Gastroesophageal sphincter (tissue), 4 donors: ENCODE data around the gene HDAC4. TPM values are rescaled to one million over a fixed set of nuclear protein-coding genes. Genes with fewer than 3 reads are reported as not detected.

Source experiments
- ATAC-seq: fragments of 150-250 bp; one replicate; pipeline ENCODE4 v1.9.1; 2016; ENCODE audit warnings: mild to moderate bottlenecking, moderate library complexity
- H3K27ac ChIP-seq, 4 donors: fragments of 200-600 bp; sonication (generic) in 3 of 4; 1 replicate in 3 of 4; 2 replicates in 1 of 4; pipeline ENCODE4 v1.5.1; 2016 to 2019
- H3K27me3 ChIP-seq: fragments of 200-600 bp; sonication (generic); one replicate; pipeline ENCODE4 v1.5.1; 2019
- H3K36me3 ChIP-seq, 2 donors: fragments of 200-600 bp; sonication (generic); one replicate each; pipeline ENCODE4 v1.5.1; 2019; ENCODE audit warnings: control low read depth in 1 of 2
- H3K4me1 ChIP-seq, 3 donors: fragments of 200-600 bp; sonication (generic); 1 replicate in 2 of 3; 2 replicates in 1 of 3; pipeline ENCODE4 v1.5.1; 2016 to 2019; ENCODE audit warnings: control low read depth in 2 of 3
- H3K4me3 ChIP-seq, 2 donors: fragments of 200-600 bp; sonication (generic); one replicate each; pipeline ENCODE4 v1.5.1; 2019; ENCODE audit warnings: mild to moderate bottlenecking in 1 of 2, moderate library complexity in 1 of 2
- H3K9me3 ChIP-seq, 3 donors: fragments of 200-600 bp; sonication (generic); one replicate each; pipeline ENCODE4 v1.5.1; 2017 to 2019; ENCODE audit warnings: control low read depth in 2 of 3
- EP300 ChIP-seq: sonication (generic); formaldehyde crosslinking; IDR thresholded peaks from one replicate; pipeline ENCODE4 v1.6.1; 2017; ENCODE audit warnings: antibody characterized with exemption, mild to moderate bottlenecking
- POLR2A ChIP-seq, 2 donors: fragments of 450-650 bp; IDR thresholded peaks; one replicate each; pipeline ENCODE4 v1.6.1; 2017; ENCODE audit warnings: antibody characterized with exemption in 2 of 2, mild to moderate bottlenecking in 2 of 2, moderate library complexity in 1 of 2
- POLR2AphosphoS5 ChIP-seq: sonication (generic); formaldehyde crosslinking; IDR thresholded peaks from one replicate; pipeline ENCODE4 v1.6.1; 2017; ENCODE audit warnings: antibody characterized with exemption
- WGBS, 2 donors: methylation state at CpG; one replicate each; pipeline ENCODE4 v1.1.5; 2018; ENCODE audit warnings: low coverage in 1 of 2; 5-methylcytosine and 5-hydroxymethylcytosine counted together
- total RNA-seq, 4 donors: library from RNA; depleted of rRNA; stranded (reverse); fragments of >200 nt; gene quantifications; one replicate each; pipeline ENCODE4 v1.1.0, GENCODE V29; 2016
- TF ChIP-seq, protein P1 (sequence below), 4 experiments: fragments of 200-600 bp in 2 of 4; fragments of 450-650 bp in 2 of 4; sonication (generic) in 1 of 4; IDR thresholded peaks; one replicate each; pipeline ENCODE4 v1.5.1; 2017 to 2019; ENCODE audit warnings: antibody characterized with exemption in 4 of 4, mild to moderate bottlenecking in 2 of 4, moderate library complexity in 2 of 4

The HDAC4 gene
- total RNA-seq, 4 donors from 2014 or later = 41.3 to 104 (median 85.8) TPM

DNA sequence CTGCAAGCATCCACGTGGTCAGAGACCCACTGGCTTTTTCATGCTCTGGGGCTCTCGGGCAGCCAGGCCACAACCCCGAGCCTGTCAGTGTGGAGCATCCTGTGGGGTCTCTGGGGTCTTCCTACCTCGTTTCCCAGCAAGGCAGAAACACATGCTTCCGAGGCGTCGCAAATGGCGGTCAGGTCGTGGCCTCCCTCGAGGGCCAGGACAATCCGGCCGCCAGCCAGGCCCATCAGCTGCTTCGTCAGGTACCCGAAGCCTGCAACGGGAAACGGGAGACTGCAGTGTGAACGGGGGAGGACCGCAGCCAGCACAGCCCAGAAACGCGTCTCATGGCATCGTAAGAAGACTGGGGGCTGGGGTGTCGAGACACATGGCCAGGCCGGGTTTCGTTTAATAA lies 334.2 kb downstream of the HDAC4 start:
- peaks cover 0 to 90% of the 10 kb centered on the region in 2 donors for H3K36me3 ChIP-seq
- no peak for ATAC-seq
- 95% methylated on average over 11 of the region's 24 CpGs; no CpG with 5 or more reads in 1 of the 2 donors for WGBS, 2 donors
- no peak overlapping the region for H3K27ac ChIP-seq
- H3K4me1 ChIP-seq = no peaks in the 10 kb centered on the region
- no peak for TF ChIP-seq POLR2AphosphoS5
- TF ChIP-seq, protein P1, sequence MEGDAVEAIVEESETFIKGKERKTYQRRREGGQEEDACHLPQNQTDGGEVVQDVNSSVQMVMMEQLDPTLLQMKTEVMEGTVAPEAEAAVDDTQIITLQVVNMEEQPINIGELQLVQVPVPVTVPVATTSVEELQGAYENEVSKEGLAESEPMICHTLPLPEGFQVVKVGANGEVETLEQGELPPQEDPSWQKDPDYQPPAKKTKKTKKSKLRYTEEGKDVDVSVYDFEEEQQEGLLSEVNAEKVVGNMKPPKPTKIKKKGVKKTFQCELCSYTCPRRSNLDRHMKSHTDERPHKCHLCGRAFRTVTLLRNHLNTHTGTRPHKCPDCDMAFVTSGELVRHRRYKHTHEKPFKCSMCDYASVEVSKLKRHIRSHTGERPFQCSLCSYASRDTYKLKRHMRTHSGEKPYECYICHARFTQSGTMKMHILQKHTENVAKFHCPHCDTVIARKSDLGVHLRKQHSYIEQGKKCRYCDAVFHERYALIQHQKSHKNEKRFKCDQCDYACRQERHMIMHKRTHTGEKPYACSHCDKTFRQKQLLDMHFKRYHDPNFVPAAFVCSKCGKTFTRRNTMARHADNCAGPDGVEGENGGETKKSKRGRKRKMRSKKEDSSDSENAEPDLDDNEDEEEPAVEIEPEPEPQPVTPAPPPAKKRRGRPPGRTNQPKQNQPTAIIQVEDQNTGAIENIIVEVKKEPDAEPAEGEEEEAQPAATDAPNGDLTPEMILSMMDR (IDR thresholded peaks at IDR 0.05) = no peak
- no peak for TF ChIP-seq EP300
- TF ChIP-seq POLR2A (IDR thresholded peaks at IDR 0.05) = no peak
- H3K9me3 ChIP-seq = no peaks in the 10 kb centered on the region
- H3K4me3 ChIP-seq = no peak overlapping the region
- no peaks in the 10 kb centered on the region for H3K27me3 ChIP-seq

GRCh38 chr2:239065962-239066361 lies 334.9 kb downstream of the HDAC4 start:
- 86% methylated on average over 7 of the region's 11 CpGs; no CpG with 5 or more reads in 1 of the 2 donors for WGBS, 2 donors
- Histone ChIP-seq H3K4me3 (no peak overlapping the region), H3K27me3 (no peaks in the 10 kb centered on the region), H3K36me3 (peaks cover 0 to 90% of the 10 kb centered on the region in 2 donors), H3K9me3 (no peaks in the 10 kb centered on the region), H3K4me1 (no peaks in the 10 kb centered on the region), H3K27ac (no peak overlapping the region)
- no peak for TF ChIP-seq POLR2A (IDR thresholded peaks at IDR 0.05)
- TF ChIP-seq EP300 = no peak
- TF ChIP-seq, protein P1 (IDR thresholded peaks at IDR 0.05) = no peak
- no peak for TF ChIP-seq POLR2AphosphoS5
- no peak for ATAC-seq

DNA sequence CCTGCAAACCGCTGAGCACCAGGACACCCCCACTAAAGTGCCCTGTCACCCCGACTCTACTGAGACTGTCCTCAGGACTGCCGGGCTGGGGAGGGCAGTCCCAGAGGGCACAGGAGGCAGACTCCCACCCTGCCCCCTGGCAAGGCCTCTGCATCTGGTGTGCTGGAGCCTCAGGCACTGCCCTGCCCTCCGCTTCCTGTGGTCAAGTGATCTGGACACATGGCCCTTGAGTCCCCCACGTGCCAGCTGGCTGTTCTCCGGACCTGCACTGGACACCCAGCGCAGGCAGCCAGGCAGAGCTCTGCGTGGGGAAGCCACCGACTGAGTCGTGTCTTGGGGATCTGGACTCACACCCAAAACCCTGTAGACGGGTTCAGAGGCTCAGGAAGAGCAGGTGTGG lies 335.3 kb downstream of the HDAC4 start:
- Histone ChIP-seq H3K27ac (no peak overlapping the region), H3K4me3 (no peak overlapping the region), H3K36me3 (peaks cover 0 to 90% of the 10 kb centered on the region in 2 donors), H3K27me3 (no peaks in the 10 kb centered on the region), H3K9me3 (no peaks in the 10 kb centered on the region), H3K4me1 (no peaks in the 10 kb centered on the region)
- ATAC-seq = no peak
- WGBS, 2 donors = no CpG with 5 or more reads among the region's 11 CpGs
- TF ChIP-seq, protein P1 (IDR thresholded peaks at IDR 0.05) = no peak
- TF ChIP-seq POLR2A (IDR thresholded peaks at IDR 0.05) (no peak), POLR2AphosphoS5 (no peak)

- no peak overlapping the region for H3K4me3 ChIP-seq
- peaks cover 0 to 91% of the 10 kb centered on the region in 2 donors for H3K36me3 ChIP-seq
- 85% methylated on average over 5 of the region's 21 CpGs; no CpG with 5 or more reads in 1 of the 2 donors for WGBS, 2 donors
- H3K4me1 ChIP-seq = no peaks in the 10 kb centered on the region
- H3K9me3 ChIP-seq = no peaks in the 10 kb centered on the region
- H3K27me3 ChIP-seq = no peaks in the 10 kb centered on the region
- no peak for TF ChIP-seq POLR2AphosphoS5
- TF ChIP-seq EP300 = no peak
- TF ChIP-seq, protein P1 (IDR thresholded peaks at IDR 0.05) = no peak
- TF ChIP-seq POLR2A (IDR thresholded peaks at IDR 0.05) = no peak
- H3K27ac ChIP-seq = no peak overlapping the region
- no peak for ATAC-seq
These were observed 335.9 kb downstream of the HDAC4 start for GRCh38 chr2:239064891-239065290.

GRCh38 chr2:239064253-239064652 lies 336.6 kb downstream of the HDAC4 start:
- Histone ChIP-seq H3K4me3 (no peak overlapping the region), H3K36me3 (peaks cover 0 to 93% of the 10 kb centered on the region in 2 donors), H3K27me3 (no peaks in the 10 kb centered on the region), H3K9me3 (no peaks in the 10 kb centered on the region), H3K27ac (no peak overlapping the region), H3K4me1 (no peaks in the 10 kb centered on the region)
- TF ChIP-seq, protein P1 (IDR thresholded peaks at IDR 0.05) = no peak
- TF ChIP-seq EP300 (no peak), POLR2AphosphoS5 (no peak), POLR2A (IDR thresholded peaks at IDR 0.05) (no peak)
- no peak for ATAC-seq
- no CpG with 5 or more reads among the region's 12 CpGs for WGBS, 2 donors
